SK-N-SH (cell line): ENCODE measurements around the gene PPP2R2B. TPM values are rescaled to one million over a fixed set of nuclear protein-coding genes. Genes with fewer than 3 reads are reported as not detected.

Source experiments
- CTCF ChIA-PET: fragments of 300-600, 350-600 bp; formaldehyde crosslinking; extraction: SDS; loops from one replicate; lab custom pipeline; 2021; lab: Yijun Ruan, JAX
- POLR2A ChIA-PET: fragments of 350-600 bp; sonication (Branson Sonifier 250); formaldehyde crosslinking; extraction: SDS; loops from one replicate; lab custom pipeline; 2020; ENCODE audit warnings: antibody characterized with exemption, inconsistent platforms; lab: Yijun Ruan, JAX
- DNase-seq: peaks from one replicate; pipeline ENCODE4 v3.0.0; 2012
- H2AFZ ChIP-seq: fragments of 200-600 bp; sonication (generic); 2 replicates; pipeline ENCODE4 v1.8.1; 2016; ENCODE audit warnings: antibody characterized with exemption, mild to moderate bottlenecking, low read depth
- H3F3A ChIP-seq: fragments of 200-600 bp; sonication (generic); replicated peaks from 2 replicates; pipeline ENCODE3; 2016; ENCODE audit warnings: antibody characterized with exemption, mild to moderate bottlenecking; ENCODE audit not compliant: insufficient read depth
- H3K27ac ChIP-seq, 2 experiments: fragments of 200-500 bp in 1 of 2; fragments of 200-600 bp in 1 of 2; sonication (Bioruptor generic) in 1 of 2; sonication (generic), shearing (Covaris generic) in 1 of 2; 2 replicates each; pipeline versions ENCODE4 v1.5.1 to v1.6.1; 2014 to 2016; ENCODE audit warnings: low read depth in 2 of 2, inconsistent platforms in 1 of 2, low read length in 1 of 2, mild to moderate bottlenecking in 1 of 2, mixed read lengths in 1 of 2
- H3K27me3 ChIP-seq: fragments of 200-600 bp; sonication (generic), shearing (Covaris generic); 2 replicates; pipeline ENCODE4 v1.6.1; 2016; ENCODE audit warnings: mixed run types; ENCODE audit not compliant: insufficient read depth
- H3K36me3 ChIP-seq, 2 experiments: fragments of 200-500 bp in 1 of 2; fragments of 200-600 bp in 1 of 2; sonication (Bioruptor generic) in 1 of 2; sonication (generic) in 1 of 2; replicated peaks in 1 of 2; 2 replicates each; pipeline versions ENCODE3 to v1.5.1; 2014 to 2016; ENCODE audit warnings: low read length in 1 of 2, mild to moderate bottlenecking in 1 of 2; ENCODE audit not compliant: insufficient read depth in 2 of 2, control insufficient read depth in 1 of 2
- H3K4me1 ChIP-seq, 2 experiments: fragments of 200-500 bp in 1 of 2; fragments of 200-600 bp in 1 of 2; sonication (Bioruptor generic) in 1 of 2; sonication (generic), shearing (Covaris generic) in 1 of 2; 2 replicates each; pipeline versions ENCODE4 v1.5.1 to v1.6.1; 2014 to 2016; ENCODE audit warnings: low read depth in 1 of 2, low read length in 1 of 2, mixed run types in 1 of 2; ENCODE audit not compliant: insufficient read depth in 2 of 2, control insufficient read depth in 1 of 2
- H3K4me2 ChIP-seq: fragments of 200-600 bp; sonication (generic), shearing (Covaris generic); 2 replicates; pipeline ENCODE4 v1.6.1; 2017; ENCODE audit warnings: mixed run types
- H3K4me3 ChIP-seq, 2 experiments: fragments of 200-500 bp in 1 of 2; fragments of 200-600 bp in 1 of 2; sonication (Bioruptor generic) in 1 of 2; sonication (generic), shearing (Covaris generic) in 1 of 2; 2 replicates each; pipeline versions ENCODE4 v1.5.1 to v1.8.1; 2014 to 2016; ENCODE audit warnings: low read depth in 2 of 2, inconsistent platforms in 1 of 2, low read length in 1 of 2, mild to moderate bottlenecking in 1 of 2, mixed read lengths in 1 of 2, moderate library complexity in 1 of 2
- H3K79me2 ChIP-seq: fragments of 200-600 bp; sonication (generic); 2 replicates; pipeline ENCODE4 v1.8.1; 2017; ENCODE audit warnings: mild to moderate bottlenecking; ENCODE audit not compliant: insufficient read depth
- H3K9ac ChIP-seq: fragments of 200-600 bp; sonication (generic); 2 replicates; pipeline ENCODE4 v1.6.1; 2017; ENCODE audit warnings: mixed run types
- H3K9me2 ChIP-seq: fragments of 200-600 bp; sonication (generic); 2 replicates; pipeline ENCODE4 v1.6.1; 2017; ENCODE audit warnings: mixed run types
- H3K9me3 ChIP-seq: fragments of 200-600 bp; sonication (generic); 2 replicates; pipeline ENCODE4 v1.6.1; 2017; ENCODE audit warnings: mixed run types, mild to moderate bottlenecking, moderate library complexity
- H4K20me1 ChIP-seq: fragments of 200-600 bp; sonication (generic); 2 replicates; pipeline ENCODE4 v1.6.1; 2017; ENCODE audit warnings: mild to moderate bottlenecking, mixed run types; ENCODE audit not compliant: insufficient read depth
- ELF1 ChIP-seq: IDR thresholded peaks from 2 replicates; pipeline ENCODE4 v1.4.0; 2012
- EP300 ChIP-seq, 2 experiments: IDR thresholded peaks; 2 replicates each; pipeline versions ENCODE4 v1.4.0 to v1.6.1; 2012; ENCODE audit warnings: borderline replicate concordance in 1 of 2, low read depth in 1 of 2, low read length in 1 of 2
- FOXJ3 ChIP-seq: sonication (generic); formaldehyde crosslinking; IDR thresholded peaks from 2 replicates; pipeline ENCODE4 v1.5.1; 2020; ENCODE audit warnings: mild to moderate bottlenecking, missing genetic modification reagents
- GATA2 ChIP-seq: sonication (generic); formaldehyde crosslinking; IDR thresholded peaks from 2 replicates; pipeline ENCODE4 v1.5.0; 2020; ENCODE audit warnings: mild to moderate bottlenecking, missing genetic modification reagents
- MEF2A ChIP-seq: IDR thresholded peaks from 2 replicates; pipeline ENCODE4 v1.4.0; 2012; ENCODE audit warnings: low read depth, borderline replicate concordance
- NFIC ChIP-seq: IDR thresholded peaks from 2 replicates; pipeline ENCODE4 v1.4.0; 2012; ENCODE audit warnings: borderline replicate concordance
- RAD21 ChIP-seq: IDR thresholded peaks from 2 replicates; pipeline ENCODE4 v1.6.1; 2012; ENCODE audit warnings: mild to moderate bottlenecking, low read length
- RFX5 ChIP-seq: IDR thresholded peaks from 2 replicates; pipeline ENCODE4 v1.6.1; 2012; ENCODE audit warnings: mild to moderate bottlenecking, improper control_type of control experiment, low read length
- RXRA ChIP-seq: IDR thresholded peaks from 2 replicates; pipeline ENCODE4 v1.4.0; 2012; ENCODE audit warnings: low read depth, mild to moderate bottlenecking, borderline replicate concordance
- SIN3A ChIP-seq: IDR thresholded peaks from 2 replicates; pipeline ENCODE4 v1.6.1; 2012; ENCODE audit warnings: low read depth, mild to moderate bottlenecking, low read length, moderate library complexity, borderline replicate concordance
- SMC3 ChIP-seq: IDR thresholded peaks from 2 replicates; pipeline ENCODE4 v1.6.1; 2012; ENCODE audit warnings: low read depth, low read length, improper control_type of control experiment
- TAF1 ChIP-seq: IDR thresholded peaks from 2 replicates; pipeline ENCODE4 v1.6.1; 2012; ENCODE audit warnings: low read depth, mild to moderate bottlenecking, low read length, moderate library complexity, borderline replicate concordance
- TCF12 ChIP-seq: IDR thresholded peaks from 2 replicates; pipeline ENCODE4 v1.4.0; 2012
- TEAD4 ChIP-seq: IDR thresholded peaks from 2 replicates; pipeline ENCODE4 v1.4.0; 2012; ENCODE audit warnings: mild to moderate bottlenecking, borderline replicate concordance; ENCODE audit not compliant: insufficient read depth
- WGBS: methylation state at CpG from one replicate; pipeline ENCODE4 v1.1.6; 2017; ENCODE audit warnings: low lambda C conversion rate; 5-methylcytosine and 5-hydroxymethylcytosine counted together
- polyA plus RNA-seq, 3 experiments: library from polyadenylated mRNA; depleted of rRNA; stranded (reverse); fragments of >200 nt; gene quantifications; 2 replicates each; pipeline ENCODE4 v1.2.3, GENCODE V29; 2012
- TF ChIP-seq, protein P1 (sequence below): IDR thresholded peaks from 2 replicates; pipeline ENCODE4; 2012
- TF ChIP-seq, protein P2 (sequence below): IDR thresholded peaks from 2 replicates; pipeline ENCODE4 v1.4.0; 2012; ENCODE audit warnings: low read depth
- TF ChIP-seq, protein P3 (sequence below): IDR thresholded peaks from 2 replicates; pipeline ENCODE4 v1.4.0; 2012; ENCODE audit warnings: low read depth, borderline replicate concordance
- TF ChIP-seq, protein P4 (sequence below): fragments of 150-350 bp; IDR thresholded peaks from 2 replicates; pipeline ENCODE4 v1.6.1; 2016; ENCODE audit warnings: mild to moderate bottlenecking, low read depth, low read length
- TF ChIP-seq, protein P5 (sequence below): IDR thresholded peaks from 2 replicates; pipeline ENCODE4 v1.4.0; 2012; ENCODE audit warnings: low read depth, borderline replicate concordance
- TF ChIP-seq, protein P6 (sequence below): fragments of 150-350 bp; IDR thresholded peaks from 2 replicates; pipeline ENCODE4 v1.6.1; 2017; ENCODE audit warnings: antibody characterized with exemption, low read length, low read depth, borderline replicate concordance

PPP2R2B gene
- polyA plus RNA-seq, 1 of the 3 experiments (the other 2 are of a cell fraction): 11.4 TPM

DNA sequence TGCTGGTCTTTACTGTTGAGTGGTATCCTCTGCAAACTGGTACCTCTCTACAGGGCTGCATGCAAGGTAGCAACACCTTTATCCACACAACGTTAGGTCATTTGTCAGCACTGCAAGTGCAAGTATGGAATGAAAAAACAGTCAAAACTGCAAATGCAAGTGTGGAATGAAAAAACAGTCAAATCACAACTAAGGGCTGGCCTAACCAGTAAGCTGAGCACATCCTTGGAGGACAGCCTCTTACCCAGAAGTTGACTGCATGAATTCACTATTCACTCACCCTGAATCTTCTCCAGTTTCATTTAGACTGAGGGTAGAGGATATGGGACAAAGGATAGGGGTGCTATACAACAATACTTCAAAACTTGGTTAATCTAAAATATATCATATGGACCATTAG, 158.4 kb downstream of the PPP2R2B start:
- Histone ChIP-seq H3K79me2 (no peaks in the 10 kb centered on the region), H3K27ac (no peak overlapping the region), H3K4me3 (no peak overlapping the region), H3K27me3 (no peaks in the 10 kb centered on the region), H3F3A (no peaks in the 10 kb centered on the region), H4K20me1 (no peaks in the 10 kb centered on the region), H3K9ac (no peak overlapping the region), H3K4me1 (peaks cover 0 to 17% of the 10 kb centered on the region in 2 experiments; a peak in 2 of 4 replicates), H2AFZ (no peak overlapping the region), H3K4me2 (no peak overlapping the region), H3K9me3 (no peaks in the 10 kb centered on the region), H3K36me3 (no peaks in the 10 kb centered on the region), H3K9me2 (no peaks in the 10 kb centered on the region)
- POLR2A ChIA-PET: no interaction called here
- CTCF ChIA-PET: interaction anchor here (1.2 to 1.4 kb wide), 2 partner anchors 13 to 187 kb away, joined by 3 to 4 read pairs; no protein-coding TSS in a partner anchor
- no peak for DNase-seq
- no peak for TF ChIP-seq NFIC
- TF ChIP-seq, protein P1, sequence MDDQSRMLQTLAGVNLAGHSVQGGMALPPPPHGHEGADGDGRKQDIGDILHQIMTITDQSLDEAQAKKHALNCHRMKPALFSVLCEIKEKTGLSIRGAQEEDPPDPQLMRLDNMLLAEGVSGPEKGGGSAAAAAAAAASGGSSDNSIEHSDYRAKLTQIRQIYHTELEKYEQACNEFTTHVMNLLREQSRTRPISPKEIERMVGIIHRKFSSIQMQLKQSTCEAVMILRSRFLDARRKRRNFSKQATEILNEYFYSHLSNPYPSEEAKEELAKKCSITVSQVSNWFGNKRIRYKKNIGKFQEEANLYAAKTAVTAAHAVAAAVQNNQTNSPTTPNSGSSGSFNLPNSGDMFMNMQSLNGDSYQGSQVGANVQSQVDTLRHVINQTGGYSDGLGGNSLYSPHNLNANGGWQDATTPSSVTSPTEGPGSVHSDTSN: no peak
- TF ChIP-seq, protein P2, sequence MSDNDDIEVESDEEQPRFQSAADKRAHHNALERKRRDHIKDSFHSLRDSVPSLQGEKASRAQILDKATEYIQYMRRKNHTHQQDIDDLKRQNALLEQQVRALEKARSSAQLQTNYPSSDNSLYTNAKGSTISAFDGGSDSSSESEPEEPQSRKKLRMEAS: no peak
- TF ChIP-seq, protein P3, sequence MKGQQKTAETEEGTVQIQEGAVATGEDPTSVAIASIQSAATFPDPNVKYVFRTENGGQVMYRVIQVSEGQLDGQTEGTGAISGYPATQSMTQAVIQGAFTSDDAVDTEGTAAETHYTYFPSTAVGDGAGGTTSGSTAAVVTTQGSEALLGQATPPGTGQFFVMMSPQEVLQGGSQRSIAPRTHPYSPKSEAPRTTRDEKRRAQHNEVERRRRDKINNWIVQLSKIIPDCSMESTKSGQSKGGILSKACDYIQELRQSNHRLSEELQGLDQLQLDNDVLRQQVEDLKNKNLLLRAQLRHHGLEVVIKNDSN: no peak
- TF ChIP-seq SMC3: no peak
- TF ChIP-seq, protein P4, sequence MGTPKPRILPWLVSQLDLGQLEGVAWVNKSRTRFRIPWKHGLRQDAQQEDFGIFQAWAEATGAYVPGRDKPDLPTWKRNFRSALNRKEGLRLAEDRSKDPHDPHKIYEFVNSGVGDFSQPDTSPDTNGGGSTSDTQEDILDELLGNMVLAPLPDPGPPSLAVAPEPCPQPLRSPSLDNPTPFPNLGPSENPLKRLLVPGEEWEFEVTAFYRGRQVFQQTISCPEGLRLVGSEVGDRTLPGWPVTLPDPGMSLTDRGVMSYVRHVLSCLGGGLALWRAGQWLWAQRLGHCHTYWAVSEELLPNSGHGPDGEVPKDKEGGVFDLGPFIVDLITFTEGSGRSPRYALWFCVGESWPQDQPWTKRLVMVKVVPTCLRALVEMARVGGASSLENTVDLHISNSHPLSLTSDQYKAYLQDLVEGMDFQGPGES: no peak
- no peak for TF ChIP-seq RAD21
- TF ChIP-seq, protein P5, sequence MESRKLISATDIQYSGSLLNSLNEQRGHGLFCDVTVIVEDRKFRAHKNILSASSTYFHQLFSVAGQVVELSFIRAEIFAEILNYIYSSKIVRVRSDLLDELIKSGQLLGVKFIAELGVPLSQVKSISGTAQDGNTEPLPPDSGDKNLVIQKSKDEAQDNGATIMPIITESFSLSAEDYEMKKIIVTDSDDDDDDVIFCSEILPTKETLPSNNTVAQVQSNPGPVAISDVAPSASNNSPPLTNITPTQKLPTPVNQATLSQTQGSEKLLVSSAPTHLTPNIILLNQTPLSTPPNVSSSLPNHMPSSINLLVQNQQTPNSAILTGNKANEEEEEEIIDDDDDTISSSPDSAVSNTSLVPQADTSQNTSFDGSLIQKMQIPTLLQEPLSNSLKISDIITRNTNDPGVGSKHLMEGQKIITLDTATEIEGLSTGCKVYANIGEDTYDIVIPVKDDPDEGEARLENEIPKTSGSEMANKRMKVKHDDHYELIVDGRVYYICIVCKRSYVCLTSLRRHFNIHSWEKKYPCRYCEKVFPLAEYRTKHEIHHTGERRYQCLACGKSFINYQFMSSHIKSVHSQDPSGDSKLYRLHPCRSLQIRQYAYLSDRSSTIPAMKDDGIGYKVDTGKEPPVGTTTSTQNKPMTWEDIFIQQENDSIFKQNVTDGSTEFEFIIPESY: no peak
- no peak for TF ChIP-seq TEAD4
- no peak for TF ChIP-seq MEF2A
- no peak for TF ChIP-seq FOXJ3 (CRISPR knock-in tag)
- TF ChIP-seq EP300 (IDR thresholded peaks at IDR 0.05; ENCODE audit: borderline replicate concordance in 1 of 2, low read depth in 1 of 2, low read length in 1 of 2): no peak
- no peak for TF ChIP-seq RXRA
- no peak for TF ChIP-seq TAF1
- TF ChIP-seq ELF1: no peak
- no peak for TF ChIP-seq RFX5
- TF ChIP-seq SIN3A: no peak
- TF ChIP-seq, protein P6, sequence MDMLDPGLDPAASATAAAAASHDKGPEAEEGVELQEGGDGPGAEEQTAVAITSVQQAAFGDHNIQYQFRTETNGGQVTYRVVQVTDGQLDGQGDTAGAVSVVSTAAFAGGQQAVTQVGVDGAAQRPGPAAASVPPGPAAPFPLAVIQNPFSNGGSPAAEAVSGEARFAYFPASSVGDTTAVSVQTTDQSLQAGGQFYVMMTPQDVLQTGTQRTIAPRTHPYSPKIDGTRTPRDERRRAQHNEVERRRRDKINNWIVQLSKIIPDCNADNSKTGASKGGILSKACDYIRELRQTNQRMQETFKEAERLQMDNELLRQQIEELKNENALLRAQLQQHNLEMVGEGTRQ: no peak
- TF ChIP-seq TCF12: no peak
- no peak for TF ChIP-seq GATA2 (CRISPR knock-in tag)
- WGBS: 72% methylated on average over 1 of the region's 1 CpG
